ENCODE measurements around the gene DNMBP.
"Not testable (repeated sequence)": the region's sequence is repeated elsewhere in the genome, so short reads cannot be mapped to it uniquely, and the experiment has no call there.

DNMBP gene

DNA sequence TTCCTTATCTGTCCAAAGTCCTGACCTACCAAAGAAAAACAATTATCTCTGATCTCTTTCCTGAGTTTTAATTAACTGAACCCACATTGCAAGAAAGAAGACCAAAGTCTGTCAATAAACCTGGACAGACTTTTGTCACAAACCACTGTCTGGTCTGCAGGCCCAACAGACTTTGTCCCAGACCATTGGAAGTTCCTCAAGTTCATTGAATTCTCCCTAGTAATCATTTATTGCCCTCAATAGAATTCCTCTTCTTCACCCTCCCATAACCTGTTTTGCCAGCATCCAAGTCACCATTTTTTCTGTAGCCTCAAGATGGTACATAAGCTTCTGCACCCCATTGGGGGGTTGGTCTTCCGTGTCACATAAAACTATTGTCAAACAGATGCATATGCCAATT is 3.9 kb upstream of the DNMBP start:
- DNase-seq = no peak

DNA sequence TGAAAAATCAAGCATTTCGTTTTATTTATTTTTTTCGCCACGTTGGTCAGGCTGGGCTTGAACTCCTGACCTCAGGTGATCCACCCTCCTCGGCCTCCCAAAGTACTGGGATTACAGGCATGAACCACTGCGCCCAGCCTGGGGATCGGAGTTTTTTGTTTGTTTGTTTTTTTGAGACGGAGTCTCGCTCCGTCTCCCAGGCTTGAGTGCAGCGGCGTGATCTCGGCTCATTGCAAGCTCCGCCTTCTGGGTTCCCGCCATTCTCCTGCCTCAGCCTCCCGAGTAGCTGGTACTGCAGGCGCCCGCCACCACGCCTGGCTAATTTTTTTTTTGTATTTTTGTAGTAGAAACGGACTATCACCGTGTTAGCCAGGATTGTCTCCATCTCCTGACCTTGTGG is 2.2 kb upstream of the DNMBP start:
- not testable (repeated sequence) for DNase-seq

DNA sequence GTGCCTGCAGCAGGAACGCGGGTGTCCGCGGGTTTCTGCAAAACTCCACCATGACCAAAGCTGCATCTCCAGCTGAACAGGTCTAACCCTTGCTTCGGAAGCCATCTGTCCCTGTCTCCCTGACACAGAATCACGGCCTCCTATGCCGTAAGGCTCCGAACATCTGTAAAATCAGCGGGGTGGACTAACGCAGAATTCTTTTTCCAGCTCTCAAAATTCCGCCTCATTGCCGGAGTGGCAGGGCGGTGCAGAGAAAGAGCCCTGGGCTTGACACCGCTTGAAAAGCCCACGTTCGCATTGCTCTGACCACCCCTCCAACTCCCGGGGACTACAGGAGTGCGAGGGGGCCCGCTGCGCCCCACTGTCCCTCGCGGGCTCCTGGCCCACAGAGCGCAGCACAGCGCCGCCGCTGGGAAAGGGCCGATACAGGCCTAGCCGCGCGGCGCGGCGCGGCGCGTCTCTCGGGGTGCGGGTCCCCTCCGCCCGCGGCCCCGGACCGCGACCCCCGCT is 409 bp downstream of the DNMBP start:
- DNase-seq = peak; percentile 64 to 74

DNA sequence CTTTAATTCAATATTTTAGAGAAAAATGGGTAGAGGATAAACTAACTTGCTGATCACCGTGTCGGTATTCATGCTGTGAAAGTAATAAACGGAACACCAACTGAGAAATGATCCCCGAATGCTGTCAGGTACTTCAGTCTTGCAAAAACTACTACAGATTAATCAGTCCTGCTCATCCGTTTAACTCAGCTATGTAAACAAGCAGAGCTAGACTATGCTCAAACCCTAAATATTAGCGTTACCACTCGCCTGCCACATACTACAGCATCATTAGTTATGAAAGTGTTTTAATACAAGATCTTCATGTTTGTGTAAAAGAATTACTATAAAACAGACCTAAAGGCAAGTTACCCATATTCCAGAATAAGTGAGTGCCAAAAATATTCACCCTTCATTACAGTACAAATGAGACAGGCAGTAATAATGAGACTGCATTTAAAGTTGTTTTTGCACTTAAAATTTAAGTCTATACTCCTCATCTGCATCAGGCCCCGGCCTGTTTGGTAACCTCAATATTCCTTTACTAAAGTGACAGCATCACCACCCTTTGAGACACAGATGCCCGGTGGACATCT is 952 bp downstream of the DNMBP start:
- no peak for DNase-seq

DNA sequence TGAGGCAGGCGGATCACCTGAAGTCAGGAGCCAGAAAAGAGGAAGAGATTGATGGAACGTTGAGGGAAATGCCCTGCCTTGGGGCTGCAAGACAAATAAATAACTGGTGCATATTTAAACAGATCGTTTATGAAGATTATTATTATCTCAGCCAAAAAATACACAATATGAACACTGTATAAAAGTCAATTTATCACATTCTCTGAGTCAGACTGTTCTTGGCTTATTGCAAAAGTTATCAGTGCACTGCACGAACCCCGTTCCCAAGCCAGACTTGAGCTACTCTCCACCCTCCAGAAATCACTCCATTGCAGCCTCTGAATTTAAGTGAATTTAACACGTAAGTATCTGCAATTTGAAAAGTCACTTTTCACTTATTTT is 1.6 kb downstream of the DNMBP start:
- no peak for DNase-seq

DNA sequence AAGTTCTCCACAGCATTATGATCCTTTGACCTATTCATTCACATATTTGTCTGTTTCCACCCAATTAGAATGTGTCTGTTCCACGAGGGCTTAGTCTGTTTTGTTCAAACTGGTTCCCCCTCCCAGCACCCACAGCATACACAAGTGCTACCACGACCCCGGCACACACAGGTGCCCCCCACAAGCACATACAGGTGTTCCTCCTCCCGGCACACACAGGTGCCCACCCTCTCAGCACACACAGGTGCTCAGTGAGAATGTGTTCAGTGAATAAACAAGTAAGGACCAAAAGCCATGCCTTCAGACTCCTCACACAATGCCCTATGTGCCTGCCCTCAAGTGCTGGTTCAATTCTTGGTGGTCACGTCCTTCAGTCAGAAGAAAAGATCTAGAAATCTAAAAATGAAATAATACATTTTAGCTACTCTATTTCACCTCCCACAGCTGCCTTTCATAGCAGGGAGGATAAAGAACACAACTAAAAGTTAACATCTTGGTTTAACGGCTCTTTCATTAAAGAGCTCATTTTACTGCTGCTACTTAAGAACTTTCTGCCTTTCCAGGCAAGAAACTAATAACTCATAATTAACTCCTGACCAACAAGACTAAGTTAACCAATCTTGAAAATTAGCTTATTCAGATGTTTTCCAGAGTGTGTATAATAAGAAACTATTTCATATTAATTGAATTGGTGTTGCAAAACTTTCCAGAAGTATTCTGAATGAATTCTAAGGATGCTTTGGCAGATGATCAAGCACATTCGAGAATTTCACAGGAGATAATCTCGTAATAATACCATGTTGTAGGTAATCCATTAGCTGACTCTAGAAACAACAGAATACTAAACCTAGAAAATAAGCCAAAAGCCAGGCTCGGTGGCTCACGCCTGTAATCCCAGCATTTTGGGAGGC is 2.3 kb downstream of the DNMBP start:
- no peak for DNase-seq

DNA sequence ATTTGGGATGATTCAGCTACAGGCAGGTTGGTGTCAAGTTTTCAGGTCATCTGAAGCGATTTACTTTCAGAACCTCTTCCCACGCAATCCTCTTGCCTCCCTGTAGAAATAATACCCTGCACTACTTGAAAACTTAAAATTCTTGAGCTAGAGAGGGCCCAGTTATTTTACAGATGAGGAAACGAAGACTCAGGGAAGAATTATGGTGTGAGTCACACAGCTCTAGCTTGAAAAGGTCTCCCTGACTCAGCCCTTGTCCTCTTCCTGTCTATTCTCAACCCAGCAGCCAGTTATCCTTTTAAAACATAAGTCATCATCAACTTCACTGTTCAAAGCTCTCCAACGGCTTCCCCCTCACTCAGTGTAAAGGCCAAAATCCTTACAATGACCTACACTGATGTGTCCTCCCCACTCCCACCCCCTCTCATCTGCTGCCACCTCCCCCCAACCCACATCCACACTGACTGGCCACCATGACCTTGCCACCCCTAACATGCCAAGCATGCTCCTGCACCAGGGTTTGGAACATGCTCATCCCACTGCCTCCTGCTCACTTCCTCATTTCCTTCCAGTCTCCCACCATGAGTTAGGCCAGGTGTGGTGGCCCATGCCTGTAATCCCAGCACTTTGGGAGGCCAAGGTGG is 3.4 kb downstream of the DNMBP start:
- peak; percentile 76 to 80 for DNase-seq

DNA sequence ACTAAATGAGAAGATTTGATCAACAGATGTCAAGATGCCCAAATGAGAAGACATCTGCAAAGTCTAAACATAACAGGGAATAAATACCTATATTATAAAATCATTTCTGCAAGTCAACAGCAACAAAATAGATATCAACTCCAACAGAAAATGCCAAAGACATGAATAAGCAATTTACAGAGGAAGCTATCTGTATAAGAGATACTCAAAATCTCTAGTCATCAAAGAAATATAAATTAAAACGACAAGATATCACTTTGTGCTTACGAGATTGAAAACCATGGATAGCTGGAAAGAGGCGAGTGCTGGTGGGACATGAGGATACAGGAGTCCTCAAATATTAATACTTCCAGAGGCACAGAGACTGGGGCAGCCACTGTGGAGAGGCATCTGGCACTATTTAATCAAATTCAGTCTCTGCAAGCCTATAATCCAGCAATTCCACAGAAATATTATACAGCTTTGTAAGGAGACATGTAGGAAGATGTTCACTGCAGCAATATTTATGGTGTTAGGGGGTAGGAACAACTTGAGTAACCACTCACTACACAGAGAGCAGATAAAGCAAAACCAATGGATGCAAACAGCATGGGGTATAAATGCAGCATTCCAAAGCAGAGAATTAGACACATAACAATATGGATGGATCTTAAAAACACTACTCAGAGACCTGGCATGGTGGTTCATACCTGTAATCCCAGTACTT is 4.8 kb downstream of the DNMBP start:
- DNase-seq = no peak

DNA sequence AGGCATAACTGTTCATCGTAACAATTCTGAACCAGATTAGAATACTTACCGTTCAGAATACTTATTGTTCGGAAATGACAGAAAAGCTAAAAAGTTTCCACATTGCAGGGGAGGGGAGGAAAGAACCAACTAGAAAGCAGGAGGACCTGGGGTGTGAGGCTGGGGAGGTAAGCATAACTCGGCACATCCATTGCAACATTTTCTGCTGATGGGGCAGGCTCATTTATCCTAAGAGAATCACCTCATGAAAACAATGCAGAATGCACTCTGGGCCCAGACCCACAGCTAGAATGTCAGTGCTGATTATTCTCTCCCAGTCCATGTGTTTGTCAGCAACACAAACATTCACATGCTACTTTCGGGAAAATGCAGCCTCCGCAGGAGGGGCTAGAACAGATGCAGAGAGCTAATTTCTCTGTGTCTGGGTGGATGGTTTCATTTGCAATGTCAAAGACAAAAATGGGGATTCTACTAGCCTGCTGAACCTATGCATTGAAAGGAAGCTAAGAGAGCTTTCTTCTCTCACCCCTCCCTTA is 9.6 kb downstream of the DNMBP start:
- no peak for DNase-seq

DNA sequence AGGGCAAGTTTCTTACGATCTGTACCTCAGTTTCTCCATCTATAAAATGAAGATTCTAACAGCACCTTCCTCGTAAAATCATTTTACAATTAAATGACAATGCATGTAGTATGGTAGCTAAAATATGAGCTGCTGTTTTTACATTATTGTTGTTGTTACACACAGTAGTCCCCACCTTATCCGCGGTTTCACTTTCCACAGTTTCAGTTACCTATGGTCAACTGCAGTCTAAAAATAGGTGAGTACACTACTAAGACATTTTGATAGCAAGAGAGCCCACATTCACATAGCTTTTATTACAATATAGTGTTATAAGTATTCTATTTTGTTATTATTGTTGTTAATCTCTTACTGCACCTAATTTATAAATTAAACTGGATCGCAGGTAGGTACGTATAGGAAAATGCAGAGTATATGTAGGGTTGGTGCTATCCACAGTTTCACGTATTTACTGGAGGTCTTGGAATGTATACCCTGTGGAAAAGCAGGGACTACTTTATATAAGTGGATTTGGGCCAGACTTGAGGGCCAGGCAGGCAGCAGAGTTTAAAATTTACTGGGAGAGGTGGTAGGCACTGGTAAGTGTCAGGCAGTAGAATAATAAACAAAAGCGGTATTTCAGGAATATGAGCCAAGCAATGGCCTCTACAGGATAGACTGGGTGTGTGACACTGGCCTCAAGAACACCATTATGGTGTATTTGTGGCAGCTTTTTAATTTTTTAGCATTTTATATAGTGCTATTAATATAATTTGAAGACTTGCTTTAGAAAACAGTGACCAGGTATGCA is 10.2 kb downstream of the DNMBP start:
- DNase-seq = no peak

DNA sequence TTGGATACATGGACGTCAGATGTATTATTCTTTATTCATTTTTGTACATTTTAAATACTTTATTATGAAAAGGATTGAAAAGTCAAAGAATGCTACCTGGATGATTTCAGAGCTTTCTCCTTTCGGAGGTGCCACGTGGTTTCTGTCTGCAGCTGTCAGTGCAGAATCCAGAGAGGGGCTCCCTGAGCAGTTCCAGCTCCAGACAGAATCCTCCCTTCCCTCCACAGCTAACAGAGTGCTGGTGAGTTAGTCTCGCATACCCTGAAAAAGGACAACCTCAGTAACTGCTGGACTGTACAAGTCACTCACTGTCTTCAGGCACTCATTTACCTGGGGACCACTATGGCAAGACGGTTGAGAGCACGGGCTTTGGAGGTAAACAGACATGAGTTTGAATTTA is 10.9 kb downstream of the DNMBP start:
- no peak for DNase-seq

DNA sequence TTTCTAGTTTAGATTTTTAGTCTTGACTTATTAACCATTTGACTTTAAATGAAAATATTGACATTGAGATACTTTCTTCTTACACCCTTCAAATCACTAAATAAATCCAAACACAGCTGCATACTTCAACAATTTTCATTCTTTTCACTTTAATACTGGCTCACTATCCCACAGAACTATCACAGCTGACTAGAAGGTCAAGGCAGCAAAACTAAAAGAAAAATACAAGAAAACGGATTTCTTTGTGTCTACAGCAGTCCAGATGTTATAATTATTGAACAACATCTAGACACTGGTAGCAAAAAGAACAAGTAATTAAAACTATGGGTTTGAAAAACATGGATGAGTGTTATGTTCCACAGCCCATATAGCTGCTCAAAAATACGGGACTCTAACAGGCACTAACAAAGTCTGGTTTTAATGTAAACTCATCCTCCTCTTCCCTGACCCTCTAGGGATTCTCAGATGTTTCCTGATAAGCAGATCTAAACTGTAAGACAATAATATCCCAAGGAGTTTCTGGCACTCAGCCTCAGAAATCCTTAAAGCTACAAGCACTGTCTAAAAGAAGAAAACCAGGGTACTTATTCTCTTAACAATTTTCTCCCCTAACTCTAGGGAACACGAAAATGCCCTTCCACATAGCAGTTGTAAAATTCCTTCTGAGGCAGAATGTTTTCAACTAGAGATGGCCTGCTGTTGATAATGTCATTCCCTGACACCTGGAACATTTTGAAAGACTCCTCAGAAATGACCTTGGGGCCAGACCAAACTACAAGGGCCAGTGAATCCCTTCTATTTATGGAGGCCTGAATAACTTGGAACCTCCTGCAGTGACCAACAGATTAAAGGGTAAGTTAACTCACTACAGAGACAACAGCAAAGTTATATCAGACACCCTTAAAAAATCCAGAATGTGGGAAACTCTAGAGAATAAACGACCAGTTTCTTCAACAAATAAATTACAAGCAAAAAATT is 12.8 kb downstream of the DNMBP start:
- no peak for DNase-seq

DNA sequence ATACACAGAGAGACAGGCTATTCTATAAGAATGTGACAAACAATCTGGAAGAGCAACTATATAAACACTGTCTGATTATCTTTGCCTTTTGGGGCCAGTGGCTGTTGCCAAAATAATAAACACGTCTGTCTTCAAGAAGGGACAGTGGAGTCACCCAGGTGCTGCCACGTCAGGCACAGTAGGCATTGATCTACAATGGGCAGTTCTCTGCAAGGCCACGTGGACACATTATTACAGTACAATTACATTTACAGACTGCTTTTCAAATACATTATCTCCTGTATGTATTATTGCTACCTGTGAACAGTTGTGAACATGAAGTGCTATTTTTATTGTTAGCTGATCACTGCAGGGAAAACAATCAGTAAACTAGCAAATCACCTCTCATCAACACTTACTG is 14.0 kb downstream of the DNMBP start:
- DNase-seq = no peak

DNA sequence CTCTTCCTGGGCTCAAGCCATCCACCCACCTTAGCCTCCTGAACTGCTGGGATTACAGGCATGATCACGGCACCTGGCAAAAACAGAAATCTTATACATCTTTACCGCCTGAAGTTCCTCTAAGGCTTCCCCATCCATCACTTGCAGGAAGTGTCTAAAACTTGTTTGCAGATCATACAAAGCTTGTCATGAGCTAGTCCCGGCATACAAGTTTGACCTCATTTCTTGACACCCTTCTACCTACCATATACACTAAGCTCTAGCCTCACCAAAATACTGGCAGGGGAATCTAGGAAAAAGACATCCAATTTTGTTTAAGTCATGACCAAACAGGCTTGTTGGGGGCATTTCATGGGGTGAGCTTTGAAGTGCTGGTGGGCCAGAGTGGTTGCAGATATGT is 14.5 kb downstream of the DNMBP start:
- DNase-seq = no peak

DNA sequence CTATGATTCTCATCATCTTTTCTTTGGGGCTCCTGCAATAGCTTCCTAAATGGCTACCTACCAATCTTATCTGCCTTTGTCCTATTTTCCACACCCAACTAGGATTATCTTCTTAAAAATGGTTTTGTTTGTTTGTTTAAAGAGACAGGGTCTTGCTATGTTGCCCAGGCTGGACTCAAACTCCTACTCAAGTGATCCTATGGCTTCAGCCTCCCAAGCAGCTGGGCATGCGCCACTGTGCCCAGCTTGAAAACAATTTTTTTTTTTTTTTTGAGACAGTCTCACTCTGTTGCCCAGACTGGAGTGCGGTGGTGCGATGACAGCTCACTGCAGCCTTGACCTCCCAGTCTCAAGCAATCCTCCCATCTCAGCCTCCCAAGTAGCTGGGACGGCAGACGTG is 14.9 kb downstream of the DNMBP start:
- DNase-seq = no peak

DNA sequence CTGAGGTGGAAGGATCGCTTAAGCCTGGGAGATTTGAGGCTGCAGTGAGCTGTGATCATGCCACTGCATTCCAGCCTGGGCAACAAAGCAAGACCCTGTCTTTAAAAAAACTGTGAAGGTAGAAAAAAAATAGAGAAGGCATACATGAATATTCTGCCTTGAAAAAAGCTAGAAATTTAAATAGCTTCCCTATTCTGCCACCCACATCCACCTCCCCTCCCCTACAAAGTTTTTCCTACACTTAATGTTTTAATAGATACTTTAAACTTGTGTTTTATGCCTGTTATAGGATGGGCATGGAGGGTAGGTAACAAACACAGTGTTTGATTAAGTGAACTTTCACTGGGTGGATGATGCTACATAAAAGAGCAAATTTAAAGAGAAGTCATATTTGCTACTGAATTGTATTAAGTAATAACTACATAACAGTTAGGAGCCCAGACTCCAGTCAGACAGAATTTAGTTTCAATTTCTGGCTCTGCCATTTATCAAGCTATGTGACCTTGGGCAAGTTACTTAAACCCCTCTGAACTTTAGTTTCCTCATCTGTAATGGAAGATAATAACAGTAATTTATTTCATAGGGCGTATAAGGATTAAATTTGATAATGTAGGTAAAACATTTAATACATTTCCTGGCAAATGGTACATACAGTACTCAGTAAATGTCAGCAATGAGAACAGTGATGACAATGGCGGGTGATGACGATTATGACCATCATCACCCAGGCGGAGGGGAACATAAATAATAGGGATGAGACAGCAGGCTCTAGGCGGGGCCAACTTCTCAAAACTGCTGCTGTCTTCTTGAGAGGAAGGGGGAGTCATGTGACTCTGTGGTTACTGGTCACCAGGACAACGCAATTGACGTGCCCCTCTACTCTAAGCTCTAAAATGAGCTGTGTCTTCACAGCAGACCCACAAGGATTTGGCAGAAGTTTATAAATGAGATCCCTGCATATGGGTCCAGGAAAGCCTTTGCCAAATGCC is 15.8 kb downstream of the DNMBP start:
- DNase-seq = peak; percentile 95 to 98

DNA sequence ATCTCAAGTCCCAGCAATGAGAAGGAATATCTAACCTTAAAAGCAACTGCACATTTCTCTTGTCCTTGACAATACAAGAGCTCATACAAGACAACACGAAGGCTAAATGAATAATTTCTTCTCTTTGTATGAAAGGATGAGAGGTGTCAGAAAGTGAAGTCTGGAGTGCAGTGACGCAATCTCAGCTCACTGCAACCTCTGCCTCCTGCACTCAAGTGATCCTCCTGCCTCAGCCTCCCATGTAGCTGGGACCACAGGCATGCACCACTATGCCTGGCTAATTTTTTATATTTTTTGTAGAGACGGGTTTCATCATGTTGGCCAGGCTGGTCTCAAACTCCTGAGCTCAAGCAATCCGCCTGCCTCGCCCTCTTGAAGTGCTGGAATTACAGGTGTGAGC is 24.1 kb downstream of the DNMBP start:
- DNase-seq = not testable (repeated sequence)

DNA sequence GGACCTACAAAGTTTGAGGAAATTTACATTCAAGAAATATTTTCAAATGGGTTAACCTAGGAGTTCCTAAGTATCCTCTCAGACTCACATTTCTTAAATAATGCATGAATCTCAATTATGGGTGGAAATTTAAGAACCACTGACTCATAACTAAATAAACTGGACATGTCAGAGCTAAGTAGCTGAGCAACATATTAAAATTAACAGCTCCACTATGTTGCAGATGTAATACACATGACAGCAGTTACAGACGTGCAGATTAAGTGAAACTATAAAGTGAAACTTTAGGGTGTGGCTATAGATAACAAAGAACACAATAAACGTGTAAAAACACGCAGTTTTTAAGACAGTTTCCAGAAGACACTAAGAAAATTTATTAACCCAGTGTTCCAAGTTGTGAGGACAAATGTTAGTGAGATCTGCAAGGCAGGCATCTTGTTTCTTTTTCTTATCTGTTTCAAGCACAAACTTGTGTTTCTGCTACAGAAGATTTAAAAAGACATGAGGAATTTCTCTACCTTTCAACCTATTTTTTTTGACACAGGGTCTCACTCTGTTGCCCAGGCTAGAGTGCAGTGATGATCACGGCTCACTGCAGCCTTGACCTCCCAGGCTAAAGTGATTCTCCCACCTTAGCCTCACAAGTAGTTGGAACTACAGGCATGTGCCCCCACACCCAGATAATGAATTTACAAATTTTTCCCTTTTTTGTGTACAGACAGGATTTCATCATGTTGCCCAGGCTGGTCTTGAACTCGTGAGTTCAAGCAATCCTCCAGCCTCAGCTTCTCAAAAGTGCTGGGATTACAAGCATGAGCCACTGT is 25.3 kb downstream of the DNMBP start:
- no peak for DNase-seq

All from Kasumi-1 (cell line).